ES-I3 (cell line): ENCODE results near the gene HUS1.
"Not testable (repeated sequence)": the region's sequence is repeated elsewhere in the genome, so short reads cannot be mapped to it uniquely, and the experiment has no call there.

Experiments used
- H3K36me3 ChIP-seq: 2 replicates; pipeline ENCODE4 v1.6.1; 2013; ENCODE audit warnings: mild to moderate bottlenecking, low read length, control low read depth, moderate library complexity; ENCODE audit not compliant: insufficient read depth
- H3K4me1 ChIP-seq: 2 replicates; pipeline ENCODE4 v1.6.1; 2013; ENCODE audit warnings: mild to moderate bottlenecking, control low read depth, low read length; ENCODE audit not compliant: insufficient read depth
- H3K9ac ChIP-seq: 2 replicates; pipeline ENCODE4 v1.6.1; 2013; ENCODE audit warnings: low read depth, mild to moderate bottlenecking, low read length, moderate library complexity
- H3K9me3 ChIP-seq: 2 replicates; pipeline ENCODE4 v1.6.1; 2013; ENCODE audit warnings: mild to moderate bottlenecking, low read length, moderate library complexity; ENCODE audit not compliant: control insufficient read depth, insufficient read depth

The HUS1 gene

GRCh38 chr7:47944536-47945260 lies 34.7 kb downstream of the HUS1 start:
- peaks cover 22% of the 10 kb centered on the region for H3K4me1 ChIP-seq
- H3K9me3 ChIP-seq: no peaks in the 10 kb centered on the region
- H3K36me3 ChIP-seq: no peaks in the 10 kb centered on the region
- H3K9ac ChIP-seq: no peak overlapping the region

DNA sequence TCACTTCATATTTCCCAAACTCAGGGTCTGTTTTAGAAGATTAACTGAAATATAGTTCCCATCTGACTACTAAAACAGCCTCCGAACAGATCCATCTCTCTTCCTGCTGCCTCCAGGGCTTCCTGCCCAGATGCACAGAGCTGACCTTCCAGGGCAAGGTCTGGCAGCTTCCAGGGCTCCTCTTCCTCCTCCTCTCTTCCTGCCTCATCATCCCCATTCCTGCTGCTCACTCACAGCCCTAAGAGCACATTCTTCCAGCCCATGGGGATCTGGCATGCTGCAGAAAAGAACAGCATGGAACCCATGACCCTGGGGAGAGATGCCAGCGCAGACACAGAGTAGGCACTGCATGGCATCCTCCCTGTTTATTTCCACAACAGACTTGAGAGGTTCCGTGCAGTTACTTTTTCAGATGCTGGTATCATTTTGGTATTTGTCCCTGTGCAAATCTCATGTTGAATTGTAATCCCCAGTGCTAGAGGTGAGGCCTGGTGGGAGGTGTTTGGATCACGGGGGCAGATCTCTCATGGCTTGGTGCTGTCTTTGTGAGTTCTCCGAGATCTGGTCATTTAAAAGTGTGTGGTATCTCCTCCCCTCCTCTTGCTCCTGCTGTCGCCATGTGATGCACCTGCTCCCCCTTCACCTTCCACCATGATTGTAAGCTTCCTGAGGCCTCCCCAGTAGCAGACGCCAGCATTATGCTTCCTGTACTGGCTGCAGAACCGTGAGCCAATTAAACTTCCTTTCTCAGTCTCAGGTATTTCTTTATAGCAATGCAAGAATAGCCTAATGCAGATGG lies 35.5 kb downstream of the HUS1 start:
- H3K36me3 ChIP-seq: no peaks in the 10 kb centered on the region
- no peaks in the 10 kb centered on the region for H3K9me3 ChIP-seq
- peaks cover 22% of the 10 kb centered on the region for H3K4me1 ChIP-seq
- H3K9ac ChIP-seq: no peak overlapping the region

- not testable (repeated sequence) for H3K9ac ChIP-seq, H3K9me3 ChIP-seq, H3K36me3 ChIP-seq
- peaks cover 22% of the 10 kb centered on the region for H3K4me1 ChIP-seq
These were observed 36.8 kb downstream of the HUS1 start for GRCh38 chr7:47942651-47943050.

- peaks cover 22% of the 10 kb centered on the region for H3K4me1 ChIP-seq
- no peaks in the 10 kb centered on the region for H3K36me3 ChIP-seq
- H3K9ac ChIP-seq: no peak overlapping the region
- no peaks in the 10 kb centered on the region for H3K9me3 ChIP-seq
These were observed 37.3 kb downstream of the HUS1 start for GRCh38 chr7:47942132-47942531.

DNA sequence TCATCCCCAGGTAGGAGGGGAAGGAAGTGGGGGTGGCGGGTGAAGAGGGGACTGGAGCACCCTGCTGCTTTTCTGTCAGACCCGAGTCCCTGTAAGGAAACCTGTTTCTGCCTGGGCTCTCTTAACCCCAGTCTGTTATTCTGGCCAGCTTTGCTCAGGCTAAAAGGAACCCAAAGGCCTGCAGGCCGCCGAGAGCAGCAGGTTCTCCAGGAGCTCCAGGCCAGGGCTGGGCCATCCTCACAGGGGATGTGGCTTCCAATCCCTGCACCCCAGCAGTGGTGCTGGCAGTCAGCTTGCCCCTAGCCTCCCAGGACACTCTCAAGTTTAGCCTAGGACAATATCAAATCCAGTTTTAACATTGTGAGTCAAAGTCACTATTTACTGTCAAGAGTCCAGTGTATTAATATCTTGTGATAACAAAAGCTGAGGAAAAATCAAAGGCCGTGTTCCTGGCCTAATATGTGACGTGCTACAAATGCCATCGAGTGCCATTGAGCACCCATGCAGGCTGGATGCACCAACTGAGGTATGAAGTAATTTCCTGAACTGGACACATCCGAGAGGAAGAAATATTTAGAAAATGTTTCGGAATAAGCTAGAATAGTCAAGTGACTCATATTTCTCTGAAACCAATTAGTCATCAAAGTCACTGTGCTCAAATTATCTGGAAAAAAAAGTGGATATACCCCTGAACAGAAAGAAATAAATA lies 38.1 kb downstream of the HUS1 start:
- H3K36me3 ChIP-seq: no peaks in the 10 kb centered on the region
- no peaks in the 10 kb centered on the region for H3K9me3 ChIP-seq
- no peak overlapping the region for H3K9ac ChIP-seq
- peaks cover 22% of the 10 kb centered on the region for H3K4me1 ChIP-seq

GRCh38 chr7:47940088-47941013 lies 39.1 kb downstream of the HUS1 start:
- Histone ChIP-seq H3K36me3 (no peaks in the 10 kb centered on the region), H3K9me3 (no peaks in the 10 kb centered on the region), H3K4me1 (peaks cover 17% of the 10 kb centered on the region), H3K9ac (no peak overlapping the region)

GRCh38 chr7:47939425-47940036 lies 39.9 kb downstream of the HUS1 start:
- H3K9me3 ChIP-seq: no peaks in the 10 kb centered on the region
- H3K4me1 ChIP-seq: peaks cover 17% of the 10 kb centered on the region
- no peaks in the 10 kb centered on the region for H3K36me3 ChIP-seq
- no peak overlapping the region for H3K9ac ChIP-seq

DNA sequence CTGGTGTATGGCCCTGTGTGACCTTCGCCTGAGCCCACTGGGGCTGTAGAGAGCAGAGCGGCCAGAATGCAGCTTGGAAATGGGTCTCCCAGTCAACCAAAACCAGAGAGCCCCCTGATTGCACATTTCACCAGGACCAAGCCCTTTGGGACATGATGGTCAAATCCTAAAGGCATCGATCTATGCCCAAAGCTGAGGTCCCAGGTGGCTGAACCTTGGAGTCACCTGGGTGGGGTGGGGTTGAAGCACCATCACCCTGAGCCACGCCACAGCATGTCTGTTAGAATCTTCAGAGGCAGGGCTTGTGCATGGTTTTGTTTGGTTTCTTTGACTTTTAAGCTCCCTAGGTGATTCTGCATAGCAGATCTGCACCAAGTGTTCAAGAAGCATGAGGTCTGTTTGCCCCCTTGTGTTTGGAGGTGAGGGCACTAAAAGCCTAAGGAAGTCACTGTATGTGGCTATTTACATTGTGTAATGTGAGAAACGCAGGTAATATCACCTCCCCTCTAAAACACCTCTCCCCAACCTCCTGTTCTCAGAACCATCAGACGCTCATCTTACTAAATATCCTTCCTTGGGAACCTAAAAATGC lies 40.7 kb downstream of the HUS1 start:
- H3K9me3 ChIP-seq: no peaks in the 10 kb centered on the region
- no peak overlapping the region for H3K9ac ChIP-seq
- no peaks in the 10 kb centered on the region for H3K36me3 ChIP-seq
- peaks cover 17% of the 10 kb centered on the region for H3K4me1 ChIP-seq

GRCh38 chr7:47937711-47938573 lies 41.5 kb downstream of the HUS1 start:
- H3K4me1 ChIP-seq: peaks cover 17% of the 10 kb centered on the region
- H3K9ac ChIP-seq: no peak overlapping the region
- H3K36me3 ChIP-seq: no peaks in the 10 kb centered on the region
- H3K9me3 ChIP-seq: no peaks in the 10 kb centered on the region

DNA sequence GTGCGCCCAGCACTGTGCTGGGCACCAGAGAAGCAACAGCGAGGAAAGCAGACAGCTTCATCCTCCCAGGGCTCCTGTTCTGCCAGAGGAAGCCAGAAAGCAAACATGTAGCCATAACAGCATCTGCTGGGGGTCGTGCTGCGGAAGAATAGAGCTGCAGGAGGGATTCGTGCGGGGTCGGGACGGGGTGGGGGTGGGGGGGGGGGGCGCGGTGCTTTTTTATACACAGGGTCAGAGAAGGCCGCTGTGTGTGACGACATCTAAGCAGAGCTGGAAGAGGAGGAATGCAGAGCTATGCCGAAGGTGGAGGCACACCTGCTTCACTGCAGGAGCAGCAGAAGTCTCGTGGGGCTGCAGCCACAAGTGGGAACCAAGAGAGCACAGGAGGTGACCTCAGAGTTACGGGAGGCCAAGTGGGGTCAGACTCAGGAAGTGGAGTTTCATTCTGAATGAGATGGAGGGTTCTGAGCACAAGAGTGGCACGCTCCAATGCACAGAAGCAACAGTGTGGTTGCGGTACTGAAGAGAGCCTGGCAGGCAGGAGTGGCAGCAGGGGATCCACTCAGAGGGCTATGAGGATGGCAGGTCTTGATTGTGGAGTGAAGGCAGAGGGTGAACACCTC lies 42.2 kb downstream of the HUS1 start:
- no peak overlapping the region for H3K9ac ChIP-seq
- H3K4me1 ChIP-seq: peaks cover 13% of the 10 kb centered on the region

DNA sequence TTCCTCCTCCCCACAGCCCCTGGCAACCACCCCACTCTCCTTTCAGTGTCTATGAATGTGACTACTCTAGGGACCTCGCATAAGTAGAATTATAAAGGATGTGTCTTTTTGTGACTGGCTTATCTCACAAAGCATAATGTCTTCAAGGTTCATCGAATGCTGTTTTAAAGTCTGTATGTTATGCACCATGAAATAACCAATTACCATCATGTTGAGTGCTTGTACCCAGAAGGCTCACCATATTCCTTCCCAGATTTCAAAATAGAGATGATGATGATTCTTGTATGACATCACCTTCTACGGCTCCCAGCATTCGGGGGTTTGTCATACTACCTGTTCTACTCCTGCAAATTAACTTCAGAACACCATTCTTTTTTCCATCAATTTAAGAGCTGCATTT lies 43.1 kb downstream of the HUS1 start:
- Histone ChIP-seq H3K9ac (no peak overlapping the region), H3K4me1 (peaks cover 6% of the 10 kb centered on the region), H3K36me3 (no peaks in the 10 kb centered on the region), H3K9me3 (no peaks in the 10 kb centered on the region)

More for the DNA sequence above, 42.2 kb downstream of the HUS1 start:
- no peaks in the 10 kb centered on the region for H3K36me3 ChIP-seq
- no peaks in the 10 kb centered on the region for H3K9me3 ChIP-seq

- H3K9me3 ChIP-seq: no peaks in the 10 kb centered on the region
- H3K36me3 ChIP-seq: no peaks in the 10 kb centered on the region
- no peaks in the 10 kb centered on the region; the same call in 1 of the 2 replicates for H3K4me1 ChIP-seq
- no peak overlapping the region for H3K9ac ChIP-seq
These were observed 44.1 kb downstream of the HUS1 start for GRCh38 chr7:47935336-47935735.
